NCI-H774 (cell line): ENCODE data around the gene GOLGA1.
A peak's percentile ranks its signal among the peaks of the same experiment; 100 is the strongest.
"Not testable (repeated sequence)": the region's sequence is repeated elsewhere in the genome, so short reads cannot be mapped to it uniquely, and the experiment has no call there.

ENCODE experiments used
- DNase-seq: peaks from one replicate; lab custom pipeline; 2025; lab: John Stamatoyannopoulos, UW

The GOLGA1 gene, protein sequence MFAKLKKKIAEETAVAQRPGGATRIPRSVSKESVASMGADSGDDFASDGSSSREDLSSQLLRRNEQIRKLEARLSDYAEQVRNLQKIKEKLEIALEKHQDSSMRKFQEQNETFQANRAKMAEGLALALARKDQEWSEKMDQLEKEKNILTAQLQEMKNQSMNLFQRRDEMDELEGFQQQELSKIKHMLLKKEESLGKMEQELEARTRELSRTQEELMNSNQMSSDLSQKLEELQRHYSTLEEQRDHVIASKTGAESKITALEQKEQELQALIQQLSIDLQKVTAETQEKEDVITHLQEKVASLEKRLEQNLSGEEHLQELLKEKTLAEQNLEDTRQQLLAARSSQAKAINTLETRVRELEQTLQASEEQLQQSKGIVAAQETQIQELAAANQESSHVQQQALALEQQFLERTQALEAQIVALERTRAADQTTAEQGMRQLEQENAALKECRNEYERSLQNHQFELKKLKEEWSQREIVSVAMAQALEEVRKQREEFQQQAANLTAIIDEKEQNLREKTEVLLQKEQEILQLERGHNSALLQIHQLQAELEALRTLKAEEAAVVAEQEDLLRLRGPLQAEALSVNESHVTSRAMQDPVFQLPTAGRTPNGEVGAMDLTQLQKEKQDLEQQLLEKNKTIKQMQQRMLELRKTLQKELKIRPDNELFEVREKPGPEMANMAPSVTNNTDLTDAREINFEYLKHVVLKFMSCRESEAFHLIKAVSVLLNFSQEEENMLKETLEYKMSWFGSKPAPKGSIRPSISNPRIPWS

GRCh38 chr9:124940894-124941678 is at the start of gene GOLGA1:
Gene GOLGA1, minus strand, starts transcription at chr9:124941083. Its CDS starts 2,372 bp downstream, at chr9:124938711.
- peak; percentile 97 for DNase-seq

- DNase-seq: no peak
These were observed 42.8 kb upstream of the GOLGA1 start for GRCh38 chr9:124983698-124984097.

DNA sequence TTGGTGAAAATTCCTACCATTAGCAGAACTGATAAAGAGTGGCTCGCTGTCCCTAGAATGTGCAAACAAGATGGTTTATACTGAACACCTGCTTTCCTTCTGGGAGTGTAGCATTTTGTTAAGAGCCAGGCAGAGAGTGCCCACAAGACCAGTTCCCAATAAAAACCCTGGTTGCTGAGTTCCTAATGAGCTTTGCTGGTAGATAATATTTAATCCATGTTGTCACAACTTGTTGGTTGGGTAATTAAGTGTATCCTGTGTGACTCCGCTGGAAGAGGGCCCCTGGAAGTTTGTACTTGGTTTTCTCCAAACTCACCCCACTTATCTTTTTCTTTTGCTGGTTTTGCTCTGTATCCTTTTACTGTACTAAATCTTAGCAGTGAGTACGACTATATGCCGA is 39.5 kb upstream of the GOLGA1 start:
- DNase-seq: no peak

DNA sequence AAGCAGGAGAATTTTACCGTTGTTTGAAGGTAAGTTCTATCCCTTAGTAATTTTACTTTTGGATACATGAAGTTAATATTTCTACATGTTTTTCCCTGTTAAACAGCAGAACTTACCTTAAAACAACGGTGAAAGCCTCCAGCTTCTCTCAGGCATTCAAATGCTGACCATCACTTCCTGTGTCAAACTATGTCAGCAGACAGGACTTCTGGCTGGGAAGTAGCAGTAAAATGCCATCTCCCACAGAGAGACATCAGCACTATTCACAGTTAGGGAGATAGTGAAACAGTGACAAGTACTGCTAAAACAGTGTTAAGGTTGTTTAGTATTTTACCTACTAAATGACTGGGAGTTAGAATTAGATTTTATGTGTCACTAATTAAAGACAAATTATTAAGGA is 34.2 kb upstream of the GOLGA1 start:
- no peak for DNase-seq

- no peak for DNase-seq
These were observed 32.9 kb upstream of the GOLGA1 start for GRCh38 chr9:124973807-124974206.

GRCh38 chr9:124972241-124972770 is 31.4 kb upstream of the GOLGA1 start:
- no peak for DNase-seq

- DNase-seq: no peak
These were observed 28.5 kb upstream of the GOLGA1 start for GRCh38 chr9:124969401-124969800.

DNA sequence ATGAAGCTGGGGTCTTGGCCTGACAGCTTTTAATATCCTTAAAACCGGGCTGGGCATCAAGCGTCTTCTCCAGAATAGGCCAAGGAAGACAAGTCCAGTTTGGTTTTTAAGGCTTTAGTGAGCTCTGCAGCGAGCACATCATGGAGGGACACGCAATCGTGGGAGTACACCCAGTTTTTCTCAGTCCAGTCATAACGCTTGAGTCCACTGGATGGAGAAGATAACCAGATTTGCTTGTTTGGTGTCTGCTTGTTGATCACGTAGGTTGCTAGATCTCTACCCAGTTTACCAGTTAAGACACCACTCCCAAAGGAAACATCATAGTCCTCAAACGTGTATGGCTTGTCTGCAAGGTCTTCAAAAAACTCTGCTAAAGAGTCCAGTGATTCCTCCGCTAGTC is 27.4 kb upstream of the GOLGA1 start:
- no peak for DNase-seq

DNA sequence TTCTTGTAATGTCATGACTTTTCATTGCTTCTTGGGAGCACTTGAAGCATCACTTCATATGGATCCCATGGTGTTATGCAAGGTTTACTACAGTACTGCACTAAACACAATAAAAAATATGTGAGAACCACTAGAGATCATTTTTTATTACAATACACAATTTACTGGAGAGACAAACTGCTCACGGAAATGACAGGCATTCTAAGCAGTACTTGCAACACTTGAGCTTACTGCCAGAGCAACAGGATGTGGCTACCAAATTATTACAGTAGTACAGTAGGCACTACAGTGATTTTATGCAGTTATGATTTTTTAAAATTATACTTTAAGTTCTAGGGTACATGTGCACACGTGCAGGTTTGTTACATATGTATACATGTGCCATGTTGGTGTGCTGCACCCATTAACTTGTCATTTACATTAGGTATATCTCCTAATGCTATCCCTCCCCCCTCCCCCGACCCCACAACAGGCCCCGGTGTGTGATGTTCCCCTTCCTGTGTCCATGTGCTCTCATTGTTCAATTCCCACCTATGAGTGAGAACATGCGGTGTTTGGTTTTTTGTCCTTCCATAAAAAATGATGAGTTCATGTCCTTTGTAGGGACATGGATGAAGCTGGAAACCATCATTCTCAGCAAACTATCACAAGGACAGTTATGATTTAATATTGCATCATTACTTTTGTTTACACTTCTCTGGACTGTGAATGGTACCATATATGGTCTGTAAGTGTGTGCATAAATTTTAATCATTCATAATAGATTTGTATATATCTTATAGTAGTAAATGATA is 25.1 kb upstream of the GOLGA1 start:
- not testable (repeated sequence) for DNase-seq

DNA sequence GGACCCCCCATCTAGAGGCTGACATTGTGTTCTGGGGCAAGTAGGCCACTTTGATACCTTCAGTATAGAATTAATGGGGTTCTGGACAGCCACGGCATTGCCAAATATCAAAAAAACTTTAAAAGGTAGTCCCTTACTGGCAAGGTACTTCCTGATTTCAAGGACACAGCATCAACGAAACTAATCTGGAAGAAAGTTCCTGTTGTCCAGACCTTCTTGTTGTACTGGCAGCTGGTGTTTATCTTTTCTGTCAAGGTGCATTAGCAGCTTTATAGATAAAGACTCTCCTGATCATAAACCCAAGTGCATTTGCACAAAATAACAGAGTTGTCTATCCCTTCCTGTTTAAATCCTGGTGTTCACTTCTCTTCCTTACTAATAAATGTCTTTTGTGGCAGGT is 23.7 kb upstream of the GOLGA1 start:
- no peak for DNase-seq

- DNase-seq: no peak
These were observed 23.2 kb upstream of the GOLGA1 start for GRCh38 chr9:124964056-124964455.

DNA sequence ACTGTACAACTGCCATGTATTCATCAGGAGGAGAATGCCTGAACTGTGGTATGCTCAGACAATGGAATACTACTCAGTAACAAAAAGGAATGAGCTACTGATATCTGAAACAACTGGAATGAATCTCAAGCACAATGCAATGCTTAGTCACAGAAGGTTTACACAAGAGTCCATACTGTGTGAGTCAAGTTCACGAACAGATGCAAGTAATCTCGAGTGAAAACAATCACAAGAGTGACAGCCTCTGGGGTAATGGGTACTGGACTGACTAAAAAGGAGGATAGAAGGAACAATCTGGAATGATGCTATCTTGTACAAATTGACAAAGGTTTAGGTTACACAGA is 19.5 kb upstream of the GOLGA1 start:
- DNase-seq: no peak

- DNase-seq: not testable (repeated sequence)
These were observed 19.0 kb upstream of the GOLGA1 start for GRCh38 chr9:124959671-124960408.

- no peak for DNase-seq
These were observed 13.4 kb upstream of the GOLGA1 start for GRCh38 chr9:124954255-124954654.

- no peak for DNase-seq
These were observed 9.3 kb upstream of the GOLGA1 start for GRCh38 chr9:124950050-124950718.

DNA sequence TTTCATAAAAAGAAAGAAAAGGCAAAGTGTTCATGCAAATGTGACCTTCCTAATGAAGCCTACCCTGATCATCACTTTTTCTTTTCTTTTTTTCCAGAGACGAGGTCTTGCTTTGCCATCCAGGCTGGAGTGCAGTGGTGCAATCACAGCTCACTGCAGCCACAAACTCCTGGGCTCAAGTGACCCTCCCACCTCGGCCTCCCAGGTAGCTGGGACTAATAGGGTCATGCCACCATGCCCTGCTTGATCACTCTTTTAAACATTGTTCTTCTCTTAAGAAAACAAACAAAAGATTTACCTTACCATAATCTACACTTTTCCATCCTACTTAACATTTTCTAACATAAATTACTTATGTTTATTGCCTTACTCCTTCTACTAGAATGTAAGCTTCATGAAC is 8.5 kb upstream of the GOLGA1 start:
- DNase-seq: no peak

- DNase-seq: no peak
These were observed 7.0 kb upstream of the GOLGA1 start for GRCh38 chr9:124947727-124948391.

- DNase-seq: no peak
These were observed 5.3 kb upstream of the GOLGA1 start for GRCh38 chr9:124946167-124946566.

- peak; percentile 25 for DNase-seq
These were observed 1.0 kb upstream of the GOLGA1 start for GRCh38 chr9:124941679-124942561.
